ENCODE measurements around the gene DCAF11.

GRCh38 chr14:24089890-24090289 is 24.7 kb upstream of the DCAF11 start:
- no peak for TF ChIP-seq CTCF (IDR thresholded peaks at IDR 0.05 in 8 of 11, conservative IDR thresholded peaks at IDR 0.05 in 3 of 11)
- TF ChIP-seq POLR2AphosphoS5 (IDR thresholded peaks at IDR 0.05) = no peak
- no peak for TF ChIP-seq POLR2A (IDR thresholded peaks at IDR 0.05)
